GM21737 (cell line): ENCODE data around the gene NFIB.

Experiments used
- ATAC-seq: cut with Tn5 transposase; IDR thresholded peaks from one replicate; pipeline ENCODE4 v1.9.1; 2021; ENCODE audit warnings: mild to moderate bottlenecking, moderate library complexity; ENCODE audit not compliant: unreplicated experiment

NFIB gene

GRCh38 chr9:14345354-14346230 is 31.7 kb upstream of the NFIB start:
- no peak for ATAC-seq

GRCh38 chr9:14344941-14345353 is 31.0 kb upstream of the NFIB start:
- ATAC-seq, result no peak

DNA sequence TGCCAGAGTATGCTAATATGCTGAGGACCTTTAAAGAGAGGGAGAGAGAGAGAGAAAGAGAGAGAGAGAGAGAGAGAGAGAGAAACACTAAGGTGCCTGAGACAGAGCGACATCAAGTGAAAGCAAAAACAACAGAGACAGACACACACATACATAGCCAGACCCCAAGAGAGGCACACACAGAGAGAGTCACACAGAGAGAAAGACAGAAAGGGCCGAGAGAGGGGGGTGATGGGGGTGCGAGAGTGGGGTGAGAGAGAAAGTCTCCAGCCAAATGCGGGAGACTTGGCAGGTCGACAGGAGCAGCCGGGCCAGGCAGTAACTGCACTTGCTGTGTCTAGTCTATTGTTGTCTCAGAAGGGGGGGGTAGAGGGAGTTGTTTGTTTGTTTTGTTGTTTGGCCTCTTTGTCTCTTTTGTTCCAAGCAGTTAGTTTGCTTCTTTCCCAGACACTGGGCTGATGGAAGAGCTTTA is 30.1 kb upstream of the NFIB start:
- ATAC-seq, result no peak

DNA sequence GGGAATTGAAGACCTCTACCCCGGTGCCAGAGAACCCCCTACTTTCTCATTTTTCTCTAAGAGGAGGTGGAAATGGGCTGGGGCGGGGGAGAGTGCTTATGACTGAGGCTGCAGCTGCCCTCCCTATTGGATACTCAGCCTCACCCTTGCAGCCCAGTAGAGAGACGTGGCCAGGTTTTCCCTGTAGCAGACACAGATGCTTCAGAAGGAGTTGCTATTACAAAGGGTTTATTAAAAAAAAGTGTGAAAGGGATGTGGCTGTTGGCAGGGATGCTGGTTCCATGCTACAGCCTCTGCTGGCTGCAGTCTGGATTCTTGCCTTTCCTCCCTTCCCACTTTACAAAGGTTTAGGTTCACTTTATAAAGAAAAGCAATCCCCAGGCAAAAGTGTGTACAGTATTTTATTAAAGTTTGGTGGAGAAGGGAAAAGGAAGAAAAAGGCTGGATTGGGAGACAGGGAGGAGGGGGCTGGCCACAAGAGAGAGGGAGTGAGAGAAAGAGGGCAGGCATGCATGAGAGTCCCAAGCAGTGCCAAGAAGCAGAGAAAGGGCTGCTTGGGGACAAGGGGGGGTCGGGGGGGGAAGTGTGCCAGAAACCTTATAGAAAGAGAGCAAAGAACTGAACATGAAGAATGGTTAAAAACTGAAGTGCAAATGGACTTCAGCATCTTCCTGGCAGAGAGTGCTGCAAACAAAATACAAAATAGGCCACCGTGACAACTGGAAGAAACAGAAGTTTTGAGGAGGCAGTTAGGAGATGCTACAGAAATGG is 29.5 kb upstream of the NFIB start:
- no peak for ATAC-seq

DNA sequence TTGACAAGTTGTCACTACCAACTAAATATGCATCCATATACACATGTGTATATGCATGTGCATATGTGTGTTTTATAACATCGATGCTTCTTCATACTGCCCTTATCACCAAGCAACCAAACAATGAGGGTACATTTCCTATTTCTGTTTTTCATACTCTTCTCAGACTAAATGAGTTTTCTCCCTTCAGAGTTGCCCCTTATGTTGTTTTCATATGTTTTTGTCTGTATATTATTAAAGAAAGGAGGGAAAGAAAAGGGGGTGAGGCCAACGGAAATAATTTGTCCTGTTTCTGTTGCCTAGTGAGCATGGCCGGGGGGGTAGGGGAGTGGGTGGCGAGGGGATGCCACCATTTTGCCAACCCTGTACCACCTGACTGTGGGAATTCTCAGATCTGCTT is 28.8 kb upstream of the NFIB start:
- ATAC-seq, result no peak

GRCh38 chr9:14341437-14342122 is 27.6 kb upstream of the NFIB start:
- no peak for ATAC-seq

DNA sequence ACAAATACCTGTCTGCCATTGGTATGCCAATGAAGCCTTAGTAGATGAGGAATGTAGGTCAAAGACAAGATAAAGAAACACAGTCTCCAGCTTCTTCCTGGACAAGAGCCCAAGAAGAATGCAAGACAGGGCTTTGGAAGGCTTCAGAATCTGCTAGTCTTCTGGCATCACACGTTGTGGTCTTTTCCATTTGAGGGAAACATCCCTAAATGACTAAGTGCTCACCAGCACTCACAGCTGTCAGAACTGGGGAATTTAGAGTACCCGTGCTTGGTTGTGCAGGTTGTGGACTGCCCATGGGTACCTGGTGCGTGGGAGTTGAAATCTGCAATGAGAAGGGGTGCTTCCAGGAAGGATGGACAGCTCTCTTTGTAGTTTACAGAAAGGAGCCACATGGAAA is 27.1 kb upstream of the NFIB start:
- ATAC-seq, result no peak

DNA sequence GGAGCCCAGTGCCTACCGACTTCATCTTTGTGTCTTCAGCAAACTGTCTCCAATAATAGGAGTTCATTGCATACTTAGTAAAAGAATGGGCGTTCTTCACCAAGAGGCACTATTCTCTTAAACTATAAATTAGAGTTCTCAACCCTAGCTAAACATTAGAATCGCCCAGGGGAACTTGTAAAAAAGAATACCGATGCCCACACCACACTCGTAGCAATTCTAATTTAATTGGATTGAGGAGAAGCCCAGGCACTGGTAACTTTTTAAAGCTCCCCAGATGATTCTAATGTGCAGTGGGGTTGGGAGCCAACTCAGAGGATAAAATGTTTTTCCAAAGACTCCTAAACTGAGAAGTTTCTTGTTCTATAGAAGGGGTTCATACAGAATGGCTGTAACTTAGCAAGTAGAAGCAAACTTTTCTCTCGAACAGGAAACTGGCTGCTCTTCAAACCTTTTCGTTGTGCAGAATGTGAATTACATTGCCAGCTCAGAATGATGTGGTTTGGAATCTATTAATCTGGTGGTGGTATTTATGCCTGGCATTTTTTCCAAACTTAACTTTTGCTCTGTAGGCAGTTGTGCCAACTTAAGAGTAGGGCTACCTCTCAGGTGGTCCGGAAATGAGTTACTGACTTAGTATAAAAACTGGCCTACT is 26.4 kb upstream of the NFIB start:
- no peak for ATAC-seq

GRCh38 chr9:14339746-14340145 is 25.8 kb upstream of the NFIB start:
- no peak for ATAC-seq

DNA sequence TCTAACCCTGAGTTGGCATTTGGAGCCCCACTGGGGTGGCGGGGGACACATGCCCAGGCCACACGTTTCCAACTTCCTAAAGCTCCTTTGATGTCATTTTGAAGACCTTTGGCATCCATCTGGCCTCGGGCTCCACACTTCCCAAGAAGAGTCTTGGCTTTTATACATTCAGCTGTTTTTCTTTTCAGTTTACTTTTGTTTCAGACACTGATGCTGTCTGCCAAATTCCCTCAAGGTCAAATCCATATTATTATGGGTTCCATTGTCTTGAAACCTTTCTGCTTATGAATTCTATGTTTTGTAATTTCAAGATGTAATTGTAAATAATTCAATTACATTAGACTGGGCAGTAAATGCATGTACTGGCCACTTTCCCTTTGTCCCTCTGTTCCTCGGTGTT is 23.7 kb upstream of the NFIB start:
- ATAC-seq, result no peak

DNA sequence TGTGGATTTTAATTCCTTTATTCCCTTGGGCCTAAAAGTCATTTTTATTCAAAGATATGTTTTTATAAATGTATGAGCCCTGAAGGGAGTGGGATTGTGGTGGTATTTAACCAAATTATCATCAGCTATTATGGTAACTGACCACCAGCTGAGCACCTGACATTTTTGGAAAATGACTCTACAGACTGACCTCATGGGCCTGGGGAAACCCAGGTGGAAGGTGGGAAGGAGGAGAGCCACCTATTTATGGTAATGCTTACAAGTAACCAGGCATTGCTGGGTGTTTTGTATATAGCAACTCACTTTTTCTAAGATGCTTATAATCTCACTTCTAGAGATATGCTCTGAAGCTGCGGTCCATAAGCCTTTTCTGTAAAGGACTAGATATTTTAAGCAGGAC is 22.3 kb upstream of the NFIB start:
- ATAC-seq, result no peak

DNA sequence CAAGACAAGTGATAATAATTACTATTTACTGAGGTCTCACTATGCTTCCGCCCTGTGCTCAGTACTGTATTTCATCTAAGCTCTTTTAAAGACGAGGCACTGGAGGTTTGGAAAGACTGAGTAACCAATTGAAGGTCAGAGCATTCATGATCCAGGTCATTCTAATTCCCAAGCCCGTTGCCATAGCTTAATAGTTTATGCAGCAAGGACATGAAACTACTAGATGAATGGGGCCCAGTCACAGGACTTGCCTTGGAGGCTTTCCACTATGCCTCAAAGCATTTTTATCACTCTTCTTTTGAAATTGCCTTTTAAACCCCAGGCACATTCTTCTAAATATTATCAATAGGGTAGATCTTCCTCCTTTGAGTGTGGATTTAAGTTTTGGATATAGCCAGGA is 17.2 kb upstream of the NFIB start:
- ATAC-seq, result no peak

- no peak for ATAC-seq
Observed at GRCh38 chr9:14327036-14327435, 13.1 kb upstream of the NFIB start.

DNA sequence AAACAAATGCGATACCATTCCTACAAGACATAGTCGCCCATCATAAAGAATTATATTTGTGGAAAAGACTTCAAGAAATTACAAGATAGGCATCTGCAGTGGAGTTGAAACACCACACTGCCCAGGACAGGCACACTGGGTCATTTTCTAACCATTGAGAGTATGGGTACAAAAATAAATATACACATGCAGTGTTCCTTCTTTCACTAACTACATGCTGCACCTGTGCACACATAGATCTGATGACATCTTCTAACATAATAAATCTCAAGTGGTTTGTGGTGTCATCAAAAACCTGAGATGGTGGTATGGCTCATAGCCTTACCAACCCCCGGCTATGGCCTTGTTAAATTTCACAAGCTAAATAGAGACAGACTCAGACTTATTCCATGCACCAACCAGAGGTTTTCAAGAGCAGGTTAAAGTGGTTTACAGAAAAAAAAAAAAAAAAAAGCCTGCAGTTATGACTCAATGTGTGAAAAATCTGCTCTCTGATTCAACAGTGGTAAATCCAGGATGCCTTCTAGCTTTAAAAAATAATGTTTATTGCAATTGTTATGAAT is 12.4 kb upstream of the NFIB start:
- no peak for ATAC-seq

DNA sequence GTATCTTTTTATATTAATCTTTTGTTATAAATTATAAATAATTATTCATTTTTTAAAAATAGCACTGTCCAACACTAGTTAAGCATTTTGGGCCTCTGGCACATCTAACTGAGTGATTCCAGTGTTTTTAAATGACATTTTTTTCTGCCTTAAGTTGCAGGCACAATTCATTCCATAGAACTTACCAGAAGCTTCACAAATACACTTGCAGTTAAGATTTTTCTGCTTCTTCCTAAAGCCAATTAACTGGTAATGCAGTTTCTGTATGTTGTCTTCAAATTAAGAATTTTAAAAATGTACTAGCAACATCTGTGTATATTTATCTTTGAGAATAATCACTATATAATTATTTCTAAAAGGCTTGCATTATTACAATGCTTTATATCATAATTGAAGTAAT is 11.2 kb upstream of the NFIB start:
- no peak for ATAC-seq

DNA sequence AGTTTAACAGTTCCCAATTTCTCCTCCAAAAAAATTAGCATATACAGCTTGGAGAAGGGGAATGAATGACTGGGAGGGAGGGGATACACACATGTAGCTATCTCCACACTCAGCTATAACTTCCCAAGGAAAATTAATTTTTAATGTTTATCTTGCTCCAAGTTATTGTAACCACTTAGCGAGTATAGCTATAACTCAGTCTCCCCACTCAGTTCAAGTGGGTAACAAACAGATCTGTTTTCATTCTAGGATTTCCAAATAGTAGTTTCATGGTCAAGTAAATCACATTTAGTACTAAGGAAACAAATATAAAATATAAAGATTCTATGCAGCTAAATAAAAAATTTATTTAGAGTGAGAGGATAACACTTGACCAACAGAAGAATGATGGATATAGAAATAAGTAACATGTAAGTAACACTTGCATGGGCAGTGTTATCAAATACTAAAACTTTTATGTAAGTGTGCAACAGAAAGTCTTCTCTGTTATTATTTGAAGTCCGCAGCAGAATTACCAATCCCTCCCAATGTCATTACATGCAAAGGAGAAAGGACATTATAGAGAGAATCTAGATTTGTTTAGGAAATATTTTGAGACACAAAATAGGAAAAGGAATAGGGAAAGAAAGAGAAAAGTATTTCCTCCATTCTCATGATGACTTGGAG is 10.2 kb upstream of the NFIB start:
- ATAC-seq, result no peak

DNA sequence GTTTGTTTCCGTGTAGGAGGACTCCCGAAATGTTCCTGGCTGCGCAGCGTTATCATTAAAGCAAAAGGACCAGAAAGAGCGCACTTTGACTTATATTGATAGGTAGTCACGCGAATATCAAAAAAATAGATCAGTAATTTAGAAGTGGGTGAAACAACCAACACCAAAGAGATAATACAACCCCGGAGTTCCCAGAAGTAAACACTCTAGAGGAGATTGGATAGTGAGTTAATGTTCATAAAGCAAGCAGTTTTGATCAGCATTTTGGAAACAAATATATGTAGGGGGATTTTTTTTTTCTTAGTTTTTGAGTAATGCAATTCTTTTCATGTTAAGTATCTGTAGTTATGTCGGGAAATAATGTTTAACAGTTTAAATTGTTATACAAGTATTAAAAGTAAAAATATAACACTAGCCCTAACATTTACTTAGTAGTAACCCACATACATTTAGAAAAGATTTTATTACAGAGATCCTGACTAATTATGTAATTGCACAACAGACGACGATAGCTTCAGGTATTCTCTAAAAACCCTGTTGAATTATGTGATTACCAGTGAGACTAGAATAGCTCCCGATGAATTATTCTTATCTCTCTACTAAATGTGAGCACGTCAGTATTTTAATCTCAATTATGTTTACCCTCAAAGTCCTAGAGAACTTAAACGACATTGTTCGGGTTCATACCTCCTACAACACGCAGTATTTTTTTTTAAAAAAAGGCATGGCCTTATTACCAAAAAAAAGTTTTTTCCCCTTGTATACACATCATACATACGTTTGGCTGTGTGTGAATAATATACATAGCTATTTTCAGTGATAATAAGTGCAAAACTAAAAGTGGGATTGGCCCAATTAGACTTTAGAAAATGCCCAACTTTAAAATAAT is 9.4 kb upstream of the NFIB start:
- no peak for ATAC-seq

DNA sequence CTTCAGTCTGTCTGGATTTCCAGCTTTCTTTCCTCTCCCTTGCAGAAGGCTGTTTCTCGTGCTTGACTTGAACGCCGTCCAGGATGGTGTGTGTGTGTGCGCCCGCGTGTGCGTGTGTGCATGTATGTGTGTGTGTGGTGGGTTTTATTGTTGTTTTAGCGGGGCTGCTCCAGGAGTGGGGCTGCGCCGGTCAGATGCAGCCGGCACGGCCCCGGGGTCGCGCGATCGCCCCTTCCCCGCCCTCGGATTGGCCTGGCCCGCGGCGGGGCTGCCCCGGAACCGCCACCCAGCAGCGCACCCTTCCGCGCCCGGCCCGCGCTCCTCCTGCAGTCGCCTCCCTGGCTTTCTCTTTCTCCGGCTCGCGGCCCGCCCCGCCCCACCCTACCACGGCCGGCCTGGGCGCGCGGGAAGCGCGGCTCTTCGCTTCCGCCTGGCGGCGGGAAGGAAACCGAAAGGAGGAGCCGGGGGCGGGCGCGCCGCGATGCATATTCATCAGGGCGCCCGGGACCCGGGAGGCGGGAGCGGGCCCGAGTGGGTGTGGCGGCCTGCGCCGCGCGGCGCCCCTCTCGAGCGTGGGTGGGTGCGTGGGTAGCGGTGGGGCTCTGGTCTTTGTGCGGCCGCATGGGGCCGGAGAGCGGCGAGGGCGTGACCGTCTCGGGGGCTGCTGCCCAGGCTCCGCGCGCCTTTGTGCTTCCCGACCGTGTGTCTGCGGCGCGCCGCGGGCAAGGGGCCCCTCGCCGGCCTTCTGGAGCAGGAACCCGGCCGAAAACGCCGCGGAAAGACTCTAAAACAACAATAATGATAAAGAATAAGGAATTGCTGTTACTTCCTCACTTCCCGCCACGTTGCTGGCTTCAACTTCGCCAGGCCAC is 8.5 kb upstream of the NFIB start:
- peak; percentile 86 for ATAC-seq
